Measurements from ENCODE around the gene TRABD2B. TPM values are rescaled to one million over a fixed set of nuclear protein-coding genes. Genes with fewer than 3 reads are reported as not detected.

TRABD2B gene
- total and polyA plus RNA-seq, 2 of the 13 experiments (the other 11 are each of a cell fraction or from before 2014, with no cell fraction given) = 0.04 TPM; not detected in 1

DNA sequence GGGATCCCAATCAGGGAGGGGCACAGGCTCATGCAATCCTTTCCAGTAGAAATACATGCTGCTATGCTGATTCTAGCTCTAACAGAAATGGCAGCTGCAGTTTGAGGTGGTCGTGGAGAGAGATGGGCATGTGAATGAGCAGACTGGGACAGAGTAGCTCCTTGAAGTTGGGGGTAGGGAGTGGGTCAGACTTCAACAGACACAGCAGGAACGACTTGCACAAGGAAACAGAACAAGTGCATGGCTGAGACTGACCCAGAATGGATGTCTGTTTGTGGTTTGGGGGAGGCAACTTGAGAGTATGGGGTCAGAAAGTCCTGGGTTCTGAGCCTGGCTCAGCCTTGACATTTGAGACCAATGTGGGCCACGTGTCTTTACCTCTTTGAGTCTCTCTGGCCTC is 25.1 kb upstream of the TRABD2B start:
- DNase-seq (ENCODE audit: low spot score) (no peak), FAIRE-seq (no peak), ATAC-seq (no peak)
- H3K79me2 ChIP-seq (ENCODE audit: insufficient read depth, low read length) = no peaks in the 10 kb centered on the region
- ChIA-PET POLR2A (no interaction called here), CTCF (ENCODE audit: low intra/inter-chr PET ratio, low total read pairs) (no interaction called here)
- no peak overlapping the region for H3K9ac ChIP-seq (ENCODE audit: insufficient read depth, low read depth, low read length)
- 3% methylated on average over 3 of the region's 3 CpGs for WGBS (ENCODE audit: low lambda C conversion rate)
- no peak for TF ChIP-seq ZMAT3 (CRISPR knock-in tag; conservative IDR thresholded peaks at IDR 0.05)
- in situ Hi-C loops (cut with HindIII; ENCODE audit: extremely low pct_ligation_motif_present, low pct_unique_long_range_greater_than_20kb) (no loop called here), intact Hi-C loops (cut with micrococcal nuclease; ENCODE audit: unreplicated experiment) (no loop called here)
- no peak overlapping the region for H3K4me2 ChIP-seq (ENCODE audit: low read depth, low read length)
- no peaks in the 10 kb centered on the region for H3K4me1 ChIP-seq (ENCODE audit: insufficient read depth, low read length)
- no peak overlapping the region for H2AFZ ChIP-seq (ENCODE audit: low read length)
- BruUV-seq (replicated peaks) = no TSS peak
- H3K4me3 ChIP-seq (replicated peaks in 1 of 3; ENCODE audit: insufficient read depth in 1 of 3, low read depth in 2 of 3, low read length in 3 of 3) = no peak overlapping the region
- no peaks in the 10 kb centered on the region for H4K20me1 ChIP-seq (ENCODE audit: insufficient read depth, low read length)
- peaks cover 0 to 2% of the 10 kb centered on the region in 2 experiments; a peak in 1 of 5 replicates for H3K27me3 ChIP-seq (ENCODE audit: control insufficient read depth in 1 of 2, insufficient read depth in 2 of 2, low read length in 2 of 2)
- H3K9me3 ChIP-seq (ENCODE audit: low read length) = no peaks in the 10 kb centered on the region
- H3K27ac ChIP-seq (ENCODE audit: extremely low read length, insufficient read depth, low read length) = no peak overlapping the region
- no peaks in the 10 kb centered on the region for H3K36me3 ChIP-seq (replicated peaks in 1 of 2; ENCODE audit: control insufficient read depth in 1 of 2, insufficient read depth in 2 of 2, low read length in 2 of 2)

DNA sequence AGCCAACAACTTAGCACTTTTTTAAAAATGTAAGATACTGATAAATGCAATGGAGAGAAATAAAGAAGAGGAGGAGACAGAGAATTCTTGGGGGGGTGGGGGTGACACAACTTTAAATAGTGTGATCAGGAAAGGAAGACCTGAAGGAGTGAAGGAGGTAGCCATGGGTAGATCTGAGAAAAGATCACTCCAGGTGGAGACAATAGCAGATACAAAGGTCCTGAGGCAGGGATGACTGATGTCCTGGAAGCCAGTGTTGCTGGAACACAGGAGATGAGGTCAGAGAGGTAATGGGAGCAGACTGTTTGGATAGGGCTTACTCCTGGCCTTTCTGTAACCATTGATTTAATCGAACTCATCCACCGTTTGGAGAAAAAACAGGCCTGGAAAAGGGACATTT is 24.6 kb upstream of the TRABD2B start:
- Histone ChIP-seq H3K27me3 (ENCODE audit: control insufficient read depth in 1 of 2, insufficient read depth in 2 of 2, low read length in 2 of 2) (peaks cover 2% of the 10 kb centered on the region in 2 experiments; a peak in 2 of 5 replicates), H2AFZ (ENCODE audit: low read length) (no peak overlapping the region), H3K4me3 (replicated peaks in 1 of 3; ENCODE audit: insufficient read depth in 1 of 3, low read depth in 2 of 3, low read length in 3 of 3) (no peak overlapping the region), H3K4me2 (ENCODE audit: low read depth, low read length) (no peak overlapping the region), H3K27ac (ENCODE audit: extremely low read length, insufficient read depth, low read length) (no peak overlapping the region), H3K9me3 (ENCODE audit: low read length) (no peaks in the 10 kb centered on the region), H3K36me3 (replicated peaks in 1 of 2; ENCODE audit: control insufficient read depth in 1 of 2, insufficient read depth in 2 of 2, low read length in 2 of 2) (no peaks in the 10 kb centered on the region), H4K20me1 (ENCODE audit: insufficient read depth, low read length) (no peaks in the 10 kb centered on the region), H3K9ac (ENCODE audit: insufficient read depth, low read depth, low read length) (no peak overlapping the region), H3K4me1 (ENCODE audit: insufficient read depth, low read length) (no peaks in the 10 kb centered on the region), H3K79me2 (ENCODE audit: insufficient read depth, low read length) (no peaks in the 10 kb centered on the region)
- FAIRE-seq (no peak), DNase-seq (ENCODE audit: low spot score) (no peak), ATAC-seq (no peak)
- POLR2A ChIA-PET = no interaction called here
- in situ Hi-C loops (cut with HindIII; ENCODE audit: extremely low pct_ligation_motif_present, low pct_unique_long_range_greater_than_20kb) = no loop called here
- no TSS peak for BruUV-seq (replicated peaks)
- intact Hi-C loops (cut with micrococcal nuclease; ENCODE audit: unreplicated experiment) = no loop called here
- 0% methylated on average over 2 of the region's 2 CpGs for WGBS (ENCODE audit: low lambda C conversion rate)
- CTCF ChIA-PET (ENCODE audit: low intra/inter-chr PET ratio, low total read pairs) = no interaction called here
- TF ChIP-seq ZNF839 (CRISPR knock-in tag; IDR thresholded peaks at IDR 0.05; ENCODE audit: borderline replicate concordance) (no peak), THAP11 (CRISPR knock-in tag; IDR thresholded peaks at IDR 0.05) (no peak), ZNF607 (CRISPR knock-in tag; IDR thresholded peaks at IDR 0.05; ENCODE audit: borderline replicate concordance) (no peak), YEATS4 (CRISPR knock-in tag; IDR thresholded peaks at IDR 0.05; ENCODE audit: borderline replicate concordance) (no peak), NCOA1 (CRISPR knock-in tag; IDR thresholded peaks at IDR 0.05) (no peak), U2AF2 (IDR thresholded peaks at IDR 0.05; ENCODE audit: low read depth, low read length) (no peak), CEBPB (IDR thresholded peaks at IDR 0.05; ENCODE audit: borderline replicate concordance, low read depth, low read length) (no peak), ZNF564 (CRISPR knock-in tag; IDR thresholded peaks at IDR 0.05) (no peak), MTA3 (CRISPR knock-in tag; IDR thresholded peaks at IDR 0.05) (no peak), ZBTB42 (CRISPR knock-in tag; IDR thresholded peaks at IDR 0.05) (no peak), FOXK2 (IDR thresholded peaks at IDR 0.05) (no peak)
- TF ChIP-seq, protein P1, sequence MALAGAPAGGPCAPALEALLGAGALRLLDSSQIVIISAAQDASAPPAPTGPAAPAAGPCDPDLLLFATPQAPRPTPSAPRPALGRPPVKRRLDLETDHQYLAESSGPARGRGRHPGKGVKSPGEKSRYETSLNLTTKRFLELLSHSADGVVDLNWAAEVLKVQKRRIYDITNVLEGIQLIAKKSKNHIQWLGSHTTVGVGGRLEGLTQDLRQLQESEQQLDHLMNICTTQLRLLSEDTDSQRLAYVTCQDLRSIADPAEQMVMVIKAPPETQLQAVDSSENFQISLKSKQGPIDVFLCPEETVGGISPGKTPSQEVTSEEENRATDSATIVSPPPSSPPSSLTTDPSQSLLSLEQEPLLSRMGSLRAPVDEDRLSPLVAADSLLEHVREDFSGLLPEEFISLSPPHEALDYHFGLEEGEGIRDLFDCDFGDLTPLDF (CRISPR knock-in tag; IDR thresholded peaks at IDR 0.05) = no peak
- TF ChIP-seq, protein P2, sequence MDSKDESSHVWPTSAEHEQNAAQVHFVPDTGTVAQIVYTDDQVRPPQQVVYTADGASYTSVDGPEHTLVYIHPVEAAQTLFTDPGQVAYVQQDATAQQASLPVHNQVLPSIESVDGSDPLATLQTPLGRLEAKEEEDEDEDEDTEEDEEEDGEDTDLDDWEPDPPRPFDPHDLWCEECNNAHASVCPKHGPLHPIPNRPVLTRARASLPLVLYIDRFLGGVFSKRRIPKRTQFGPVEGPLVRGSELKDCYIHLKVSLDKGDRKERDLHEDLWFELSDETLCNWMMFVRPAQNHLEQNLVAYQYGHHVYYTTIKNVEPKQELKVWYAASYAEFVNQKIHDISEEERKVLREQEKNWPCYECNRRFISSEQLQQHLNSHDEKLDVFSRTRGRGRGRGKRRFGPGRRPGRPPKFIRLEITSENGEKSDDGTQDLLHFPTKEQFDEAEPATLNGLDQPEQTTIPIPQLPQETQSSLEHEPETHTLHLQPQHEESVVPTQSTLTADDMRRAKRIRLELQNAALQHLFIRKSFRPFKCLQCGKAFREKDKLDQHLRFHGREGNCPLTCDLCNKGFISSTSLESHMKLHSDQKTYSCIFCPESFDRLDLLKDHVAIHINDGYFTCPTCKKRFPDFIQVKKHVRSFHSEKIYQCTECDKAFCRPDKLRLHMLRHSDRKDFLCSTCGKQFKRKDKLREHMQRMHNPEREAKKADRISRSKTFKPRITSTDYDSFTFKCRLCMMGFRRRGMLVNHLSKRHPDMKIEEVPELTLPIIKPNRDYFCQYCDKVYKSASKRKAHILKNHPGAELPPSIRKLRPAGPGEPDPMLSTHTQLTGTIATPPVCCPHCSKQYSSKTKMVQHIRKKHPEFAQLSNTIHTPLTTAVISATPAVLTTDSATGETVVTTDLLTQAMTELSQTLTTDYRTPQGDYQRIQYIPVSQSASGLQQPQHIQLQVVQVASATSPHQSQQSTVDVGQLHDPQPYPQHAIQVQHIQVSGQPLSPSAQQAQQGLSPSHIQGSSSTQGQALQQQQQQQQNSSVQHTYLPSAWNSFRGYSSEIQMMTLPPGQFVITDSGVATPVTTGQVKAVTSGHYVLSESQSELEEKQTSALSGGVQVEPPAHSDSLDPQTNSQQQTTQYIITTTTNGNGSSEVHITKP (CRISPR knock-in tag; IDR thresholded peaks at IDR 0.05; ENCODE audit: low read depth) = no peak
- TF ChIP-seq, protein P3, sequence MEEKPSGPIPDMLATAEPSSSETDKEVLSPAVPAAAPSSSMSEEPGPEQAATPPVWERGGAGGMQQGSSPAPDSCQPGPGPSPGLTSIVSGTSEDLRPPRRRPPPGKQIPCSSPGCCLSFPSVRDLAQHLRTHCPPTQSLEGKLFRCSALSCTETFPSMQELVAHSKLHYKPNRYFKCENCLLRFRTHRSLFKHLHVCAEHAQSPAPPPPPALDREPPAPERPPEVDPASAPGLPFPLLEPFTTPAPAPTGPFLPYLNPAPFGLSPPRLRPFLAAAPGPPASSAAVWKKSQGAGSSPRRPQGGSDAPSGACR (CRISPR knock-in tag; IDR thresholded peaks at IDR 0.05) = no peak
